Astrocyte (in vitro differentiated cells and primary cell): ENCODE measurements around the gene SNX8.

Source experiments
- EZH2 ChIP-seq: IDR thresholded peaks from 2 replicates; pipeline ENCODE4 v1.6.1; 2012; ENCODE audit warnings: mild to moderate bottlenecking, low read length, inconsistent platforms; ENCODE audit not compliant: insufficient read depth
- TF ChIP-seq, protein P1 (sequence below): IDR thresholded peaks from 2 replicates; pipeline ENCODE4 v1.5.1; 2011; ENCODE audit warnings: low read depth, mild to moderate bottlenecking, inconsistent platforms, low read length, moderate library complexity; ENCODE audit not compliant: insufficient read depth

DNA sequence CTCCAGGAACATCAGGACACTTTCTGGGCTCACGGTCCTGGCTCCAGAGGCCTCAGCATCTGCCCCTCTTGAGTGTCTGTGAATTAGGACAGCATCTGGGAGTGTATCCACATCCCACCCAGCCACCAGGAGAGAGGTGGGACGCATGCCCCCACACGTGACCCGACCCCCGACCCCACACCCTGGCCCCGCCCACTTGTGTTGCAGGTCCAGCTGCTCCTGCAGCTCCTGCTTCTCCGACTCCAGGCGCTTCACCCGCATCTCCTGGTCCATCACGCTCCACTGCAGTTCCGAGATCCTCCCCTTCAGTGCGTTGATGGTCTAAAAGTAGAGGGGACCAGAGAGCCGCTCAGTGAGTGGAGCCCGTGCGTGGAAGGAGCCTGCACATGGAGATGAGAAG is 95.1 kb downstream of the SNX8 start:
- TF ChIP-seq, protein P1, sequence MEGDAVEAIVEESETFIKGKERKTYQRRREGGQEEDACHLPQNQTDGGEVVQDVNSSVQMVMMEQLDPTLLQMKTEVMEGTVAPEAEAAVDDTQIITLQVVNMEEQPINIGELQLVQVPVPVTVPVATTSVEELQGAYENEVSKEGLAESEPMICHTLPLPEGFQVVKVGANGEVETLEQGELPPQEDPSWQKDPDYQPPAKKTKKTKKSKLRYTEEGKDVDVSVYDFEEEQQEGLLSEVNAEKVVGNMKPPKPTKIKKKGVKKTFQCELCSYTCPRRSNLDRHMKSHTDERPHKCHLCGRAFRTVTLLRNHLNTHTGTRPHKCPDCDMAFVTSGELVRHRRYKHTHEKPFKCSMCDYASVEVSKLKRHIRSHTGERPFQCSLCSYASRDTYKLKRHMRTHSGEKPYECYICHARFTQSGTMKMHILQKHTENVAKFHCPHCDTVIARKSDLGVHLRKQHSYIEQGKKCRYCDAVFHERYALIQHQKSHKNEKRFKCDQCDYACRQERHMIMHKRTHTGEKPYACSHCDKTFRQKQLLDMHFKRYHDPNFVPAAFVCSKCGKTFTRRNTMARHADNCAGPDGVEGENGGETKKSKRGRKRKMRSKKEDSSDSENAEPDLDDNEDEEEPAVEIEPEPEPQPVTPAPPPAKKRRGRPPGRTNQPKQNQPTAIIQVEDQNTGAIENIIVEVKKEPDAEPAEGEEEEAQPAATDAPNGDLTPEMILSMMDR = no peak
- TF ChIP-seq EZH2 = no peak
